BE2C (cell line): Measurements from ENCODE around the gene ELMOD2. TPM values are rescaled to one million over a fixed set of nuclear protein-coding genes. Genes with fewer than 3 reads are reported as not detected.
A peak's percentile ranks its signal among the peaks of the same experiment; 100 is the strongest.

Experiments used
- DNase-seq: peaks from one replicate; pipeline ENCODE4 v3.0.0-alpha.2; 2020
- H3K27me3 ChIP-seq: fragments of 250-450 bp; sonication (Bioruptor Pico); 2 replicates; pipeline ENCODE4 v1.5.1; 2020; ENCODE audit warnings: mild to moderate bottlenecking
- H3K36me3 ChIP-seq: fragments of 250-450 bp; sonication (Bioruptor Pico); 2 replicates; pipeline ENCODE4 v1.5.1; 2020; ENCODE audit warnings: mild to moderate bottlenecking
- H3K4me1 ChIP-seq: fragments of 250-450 bp; sonication (Bioruptor Pico); 2 replicates; pipeline ENCODE4 v1.5.1; 2020
- H3K4me3 ChIP-seq: 2 replicates; pipeline ENCODE4 v1.5.1; 2011; ENCODE audit warnings: low read depth, low read length
- H3K9me3 ChIP-seq: fragments of 250-450 bp; sonication (Bioruptor Pico); 2 replicates; pipeline ENCODE4 v1.5.1; 2020
- CTCF ChIP-seq: IDR thresholded peaks from 2 replicates; pipeline ENCODE4 v1.5.1; 2012; ENCODE audit warnings: mild to moderate bottlenecking, low read depth, low read length
- polyA plus RNA-seq: library from polyadenylated mRNA; unstranded; fragments of >200 nt; gene quantifications from one replicate; pipeline ENCODE4 v1.2.1, GENCODE V29; 2012; ENCODE audit warnings: low read depth, missing spikeins; ENCODE audit not compliant: insufficient read length, insufficient read depth

ELMOD2 gene
- polyA plus RNA-seq = 9.3 TPM

GRCh38 chr4:140523857-140524742, at the start of gene ELMOD2:
TSS of gene ELMOD2 (plus strand) at chr4:140524168. CDS start at chr4:140525429, 1,261 bp downstream.
- H3K9me3 ChIP-seq = no peaks in the 10 kb centered on the region
- peak within 1 kb of the TSS; percentile 78 for H3K4me3 ChIP-seq
- no peaks in the 10 kb centered on the region for H3K27me3 ChIP-seq
- H3K4me1 ChIP-seq = no peaks in the 10 kb centered on the region; the same call in 1 of the 2 replicates
- TF ChIP-seq CTCF = peak; percentile 95
- peaks cover 7% of the 10 kb centered on the region for H3K36me3 ChIP-seq
- DNase-seq = peak; percentile 99

GRCh38 chr4:140483445-140483844, 40.5 kb upstream of the ELMOD2 start:
- no peak for TF ChIP-seq CTCF
- Histone ChIP-seq H3K4me1 (no peaks in the 10 kb centered on the region), H3K4me3 (no peak overlapping the region), H3K36me3 (no peaks in the 10 kb centered on the region), H3K9me3 (no peaks in the 10 kb centered on the region), H3K27me3 (no peaks in the 10 kb centered on the region)
- no peak for DNase-seq

GRCh38 chr4:140485939-140486338, 38.0 kb upstream of the ELMOD2 start:
- Histone ChIP-seq H3K9me3 (no peaks in the 10 kb centered on the region), H3K27me3 (no peaks in the 10 kb centered on the region), H3K4me3 (no peak overlapping the region), H3K36me3 (no peaks in the 10 kb centered on the region), H3K4me1 (no peaks in the 10 kb centered on the region)
- DNase-seq = no peak
- TF ChIP-seq CTCF = no peak

GRCh38 chr4:140497405-140497746, 26.6 kb upstream of the ELMOD2 start:
- TF ChIP-seq CTCF = no peak
- Histone ChIP-seq H3K4me1 (no peaks in the 10 kb centered on the region), H3K9me3 (no peaks in the 10 kb centered on the region), H3K36me3 (no peaks in the 10 kb centered on the region), H3K4me3 (no peak overlapping the region), H3K27me3 (no peaks in the 10 kb centered on the region; the same call in 1 of the 2 replicates)
- no peak for DNase-seq

- no peak within 1 kb of the TSS for H3K4me3 ChIP-seq
- H3K36me3 ChIP-seq = no peaks in the 10 kb centered on the region
- TF ChIP-seq CTCF = no peak
- H3K4me1 ChIP-seq = no peaks in the 10 kb centered on the region
- DNase-seq = peak; percentile 5
- no peaks in the 10 kb centered on the region for H3K9me3 ChIP-seq
- no peaks in the 10 kb centered on the region; the same call in 1 of the 2 replicates for H3K27me3 ChIP-seq
Measured at GRCh38 chr4:140497747-140498636, 26.0 kb upstream of the ELMOD2 start, which contains the start of gene MGAT4D. TSS of gene MGAT4D (minus strand) at chr4:140498293. CDS start at chr4:140498222, 71 bp downstream.
